H1 (cell line): Measurements from ENCODE around the gene NAV2. TPM values are rescaled to one million over a fixed set of nuclear protein-coding genes. Genes with fewer than 3 reads are reported as not detected.

Source experiments
- BCL11A ChIP-seq, 2 experiments: IDR thresholded peaks; one replicate each; pipeline ENCODE4 v1.6.1; 2011; ENCODE audit warnings: low read depth in 2 of 2, low read length in 2 of 2, mild to moderate bottlenecking in 2 of 2
- CBX8 ChIP-seq: fragments of 300-800, 300-1000 bp; sonication (generic); IDR thresholded peaks from 2 replicates; pipeline ENCODE4 v1.7.1; 2016; ENCODE audit warnings: low read depth, low read length, borderline replicate concordance
- CHD2 ChIP-seq: IDR thresholded peaks from 2 replicates; pipeline ENCODE4 v1.6.1; 2012; ENCODE audit warnings: low read length, improper control_type of control experiment
- CREB1 ChIP-seq: IDR thresholded peaks from 2 replicates; pipeline ENCODE4 v1.6.1; 2012; ENCODE audit warnings: inconsistent platforms
- CTBP2 ChIP-seq: IDR thresholded peaks from 2 replicates; pipeline ENCODE4 v1.7.0; 2011; ENCODE audit warnings: borderline replicate concordance, mild to moderate bottlenecking, moderate library complexity, mixed read lengths, low read length; ENCODE audit not compliant: insufficient read depth, insufficient read length
- CTCF ChIP-seq, 3 experiments: IDR thresholded peaks; 1 replicate in 2 of 3; 2 replicates in 1 of 3; pipeline versions ENCODE4 v1.5.1 to v1.6.1; 2011; ENCODE audit warnings: low read length in 3 of 3, mild to moderate bottlenecking in 3 of 3, inconsistent platforms in 2 of 3, low read depth in 1 of 3, moderate library complexity in 1 of 3; ENCODE audit not compliant: insufficient read depth in 1 of 3; ENCODE audit errors: control extremely low read depth in 1 of 3
- E2F6 ChIP-seq: IDR thresholded peaks from 2 replicates; pipeline ENCODE4 v1.6.1; 2012; ENCODE audit warnings: inconsistent platforms
- GABPA ChIP-seq: IDR thresholded peaks from 2 replicates; pipeline ENCODE4 v1.6.1; 2011; ENCODE audit warnings: mild to moderate bottlenecking, low read length, moderate library complexity, borderline replicate concordance; ENCODE audit not compliant: insufficient read depth
- MAX ChIP-seq: IDR thresholded peaks from 2 replicates; pipeline ENCODE4 v1.6.1; 2012; ENCODE audit warnings: inconsistent platforms
- PHF8 ChIP-seq: fragments of 200-600 bp; sonication (generic); conservative IDR thresholded peaks from 2 replicates; pipeline ENCODE4 v1.7.1; 2012; ENCODE audit warnings: low read depth, mild to moderate bottlenecking, inconsistent platforms, low read length, moderate library complexity
- RBBP5 ChIP-seq: IDR thresholded peaks from 2 replicates; pipeline ENCODE4 v1.7.1; 2012; ENCODE audit warnings: low read depth, mild to moderate bottlenecking, inconsistent platforms, low read length, moderate library complexity, borderline replicate concordance
- RFX5 ChIP-seq: IDR thresholded peaks from 2 replicates; pipeline ENCODE4 v1.6.1; 2011; ENCODE audit warnings: low read depth, low read length, improper control_type of control experiment, borderline replicate concordance
- RNF2 ChIP-seq: fragments of 200-900, 300-1000 bp; sonication (generic); IDR thresholded peaks from 2 replicates; pipeline ENCODE4 v1.7.1; 2016; ENCODE audit warnings: borderline replicate concordance, low read depth, mild to moderate bottlenecking, antibody characterized with exemption, low read length; ENCODE audit not compliant: poor library complexity, severe bottlenecking; ENCODE audit errors: missing control alignments
- SAP30 ChIP-seq: fragments of 300-600 bp; sonication (generic); IDR thresholded peaks from 2 replicates; pipeline ENCODE4 v1.7.1; 2012; ENCODE audit warnings: low read length, moderate library complexity, mild to moderate bottlenecking, inconsistent platforms; ENCODE audit not compliant: insufficient read depth, insufficient replicate concordance
- SIX5 ChIP-seq: IDR thresholded peaks from 2 replicates; pipeline ENCODE4 v1.6.1; 2011; ENCODE audit warnings: mild to moderate bottlenecking, low read depth, low read length
- SP1 ChIP-seq: IDR thresholded peaks from 2 replicates; pipeline ENCODE4 v1.6.1; 2011; ENCODE audit warnings: low read depth, low read length
- SUZ12 ChIP-seq: fragments of 200-600 bp; sonication (generic); IDR thresholded peaks from 2 replicates; pipeline ENCODE4 v1.6.1; 2012; ENCODE audit warnings: mild to moderate bottlenecking, inconsistent platforms, low read length, moderate library complexity, mixed read lengths
- YY1 ChIP-seq: IDR thresholded peaks from 2 replicates; pipeline ENCODE4 v1.6.1; 2011; ENCODE audit warnings: low read depth, mild to moderate bottlenecking, low read length
- polyA plus RNA-seq, 7 experiments: library from polyadenylated mRNA; depleted of rRNA in 3 of 7; stranded (reverse) in 5 of 7; unstranded in 2 of 7; fragments of >200 nt in 5 of 7; fragments of 200-250 nt in 2 of 7; gene quantifications; 1 replicate in 5 of 7; 2 replicates in 1 of 7; 4 replicates in 1 of 7; pipeline versions ENCODE4 v1.2.1 to v1.2.3, GENCODE V29; 2011 to 2013; ENCODE audit warnings: missing spikeins in 2 of 7, mixed read lengths in 2 of 7
- total RNA-seq: library from RNA; stranded (reverse); fragmentation: NEBNext Ultra II Directional; extraction: Animal tissue kit (Norgen Biotek cat#: 25700); gene quantifications from 2 replicates; pipeline ENCODE4 v1.2.1, GENCODE V29; 2021

NAV2 gene
- total and polyA plus RNA-seq, 2 of the 8 experiments (the other 6 are each of a cell fraction or from before 2014, with no cell fraction given), result 35.6 to 73.6 TPM

GRCh38 chr11:19790831-19791552 lies 78.4 kb downstream of the NAV2 start (continued):
- 0 out of 2 replicates have a peak, but pooled peaks have one; percentile 24 for TF ChIP-seq CHD2
- no peak for TF ChIP-seq GABPA
- peak; percentile 72 for TF ChIP-seq MAX
- TF ChIP-seq PHF8, result no peak
- no peak for TF ChIP-seq RBBP5
- no peak for TF ChIP-seq CTCF (IDR thresholded peaks at IDR 0.05; ENCODE audit: control extremely low read depth in 1 of 3, insufficient read depth in 1 of 3, low read depth in 1 of 3, low read length in 3 of 3)
- TF ChIP-seq CBX8, result no peak
- no peak for TF ChIP-seq RNF2
- TF ChIP-seq SP1, result 0 out of 2 replicates have a peak, but pooled peaks have one; percentile 42
- no peak for TF ChIP-seq SIX5
- no peak for TF ChIP-seq SAP30
- no peak for TF ChIP-seq RFX5
- TF ChIP-seq E2F6, result 0 out of 2 replicates have a peak, but pooled peaks have one; percentile 30
- peak; percentile 51; the same call in 1 of the 2 replicates for TF ChIP-seq YY1
- TF ChIP-seq BCL11A (IDR thresholded peaks at IDR 0.05; ENCODE audit: low read depth in 2 of 2, low read length in 2 of 2), result no peak
- TF ChIP-seq CTBP2, result peak; percentile 85
- TF ChIP-seq CREB1, result peak; percentile 74
- TF ChIP-seq SUZ12, result no peak
